GM12878 (cell line): Measurements from ENCODE around the gene PLSCR1. TPM values are rescaled to one million over a fixed set of nuclear protein-coding genes. Genes with fewer than 3 reads are reported as not detected.

Experiments used
- ATAC-seq: fragments of 200-7000 bp; cut with Tn5 transposase; 3 replicates; pipeline ENCODE4 v1.9.1; 2020; ENCODE audit warnings: mild to moderate bottlenecking, moderate library complexity
- BruUV-seq: library from RNA; stranded (reverse); fragments of 400-500 nt; replicated peaks from 2 replicates; lab custom pipeline; 2021; lab: Mats Ljungman, UMichigan
- CTCF ChIA-PET: fragments of 300-600 bp; sonication (Branson Sonifier 250); formaldehyde crosslinking; extraction: SDS; loops from one replicate; lab custom pipeline; 2021; ENCODE audit warnings: inconsistent platforms; lab: Yijun Ruan, JAX
- POLR2A ChIA-PET: fragments of 350-600 bp; formaldehyde crosslinking; extraction: SDS; loops from one replicate; lab custom pipeline; 2021; ENCODE audit warnings: inconsistent platforms; lab: Charles Lee
- RAD21 ChIA-PET: fragments of 300-600 bp; sonication (Branson Sonifier 250); formaldehyde crosslinking; loops from one replicate; lab custom pipeline; 2023; ENCODE audit warnings: antibody characterized with exemption; ENCODE audit not compliant: unreplicated experiment; lab: Charles Lee
- SMC1A ChIA-PET: fragments of 300-600 bp; sonication (Branson Sonifier 250); formaldehyde crosslinking; loops from one replicate; lab custom pipeline; 2023; ENCODE audit not compliant: unreplicated experiment, uncharacterized antibody; lab: Charles Lee
- DNase-seq: peaks from one replicate; pipeline ENCODE4 v3.0.0-alpha.2; 2011; ENCODE audit warnings: low read depth, low spot score
- FAIRE-seq: peaks from 3 replicates; lab custom pipeline; 2011; peaks lifted over from hg19 to GRCh38; lab: Jason Lieb, UNC
- H2AFZ ChIP-seq: 2 replicates; pipeline ENCODE4 v1.6.0; 2011; ENCODE audit warnings: low read depth, low read length, control low read depth; ENCODE audit not compliant: control insufficient read depth
- H3K27ac ChIP-seq: 2 replicates; pipeline ENCODE4 v1.5.1; 2011; ENCODE audit warnings: control low read depth; ENCODE audit not compliant: control insufficient read depth, insufficient read depth
- H3K27me3 ChIP-seq, 2 experiments: replicated peaks in 1 of 2; 2 replicates each; pipeline versions ENCODE4 v1.6.0 to v1.6.1; 2011; ENCODE audit warnings: low read length in 1 of 2; ENCODE audit not compliant: control insufficient read depth in 2 of 2, insufficient read depth in 2 of 2
- H3K36me3 ChIP-seq, 2 experiments: 2 replicates each; pipeline ENCODE4 v1.5.1; 2011; ENCODE audit warnings: low read length in 1 of 2; ENCODE audit not compliant: control insufficient read depth in 2 of 2, insufficient read depth in 2 of 2
- H3K4me1 ChIP-seq: 2 replicates; pipeline ENCODE4 v1.6.1; 2011; ENCODE audit warnings: mild to moderate bottlenecking, low read length, moderate library complexity, mixed read lengths; ENCODE audit not compliant: control insufficient read depth, insufficient read depth
- H3K4me2 ChIP-seq: 2 replicates; pipeline ENCODE4 v1.6.0; 2011; ENCODE audit warnings: control low read depth; ENCODE audit not compliant: control insufficient read depth, insufficient read depth
- H3K4me3 ChIP-seq: fragments of 200-600 bp; sonication (generic); 2 replicates; pipeline ENCODE4 v1.5.1; 2016
- H3K79me2 ChIP-seq: 2 replicates; pipeline ENCODE4 v1.6.0; 2011; ENCODE audit warnings: low read length; ENCODE audit not compliant: control insufficient read depth, insufficient read depth
- H3K9ac ChIP-seq: 2 replicates; pipeline ENCODE4 v1.8.0; 2011; ENCODE audit warnings: low read length, control low read depth, mixed read lengths; ENCODE audit not compliant: control insufficient read depth, insufficient read depth
- H3K9me3 ChIP-seq: replicated peaks from 3 replicates; pipeline ENCODE4 v1.5.1; 2011; ENCODE audit warnings: mild to moderate bottlenecking, low read length; ENCODE audit not compliant: control insufficient read depth, insufficient read depth
- H4K20me1 ChIP-seq: 2 replicates; pipeline ENCODE4 v1.6.0; 2011; ENCODE audit not compliant: control insufficient read depth, insufficient read depth
- BMI1 ChIP-seq: fragments of 450-650 bp; IDR thresholded peaks from 2 replicates; pipeline ENCODE4 v1.6.1; 2016; ENCODE audit warnings: mild to moderate bottlenecking, moderate library complexity, borderline replicate concordance
- BRCA1 ChIP-seq: IDR thresholded peaks from 2 replicates; pipeline ENCODE4 v1.6.1; 2011; ENCODE audit warnings: low read depth, low read length, improper control_type of control experiment
- CHD1 ChIP-seq: IDR thresholded peaks from 2 replicates; pipeline ENCODE4 v1.6.1; 2012; ENCODE audit warnings: low read depth, low read length, improper control_type of control experiment
- EZH2 ChIP-seq: IDR thresholded peaks from 2 replicates; pipeline ENCODE4 v1.6.1; 2012; ENCODE audit warnings: low read depth, mild to moderate bottlenecking, control low read depth, inconsistent platforms, low read length, borderline replicate concordance; ENCODE audit not compliant: control insufficient read depth
- GATAD2B ChIP-seq: fragments of 450-650 bp; conservative IDR thresholded peaks from 2 replicates; pipeline ENCODE4 v1.6.1; 2017; ENCODE audit warnings: low read depth, mild to moderate bottlenecking, moderate library complexity
- NFXL1 ChIP-seq: fragments of 450-650 bp; IDR thresholded peaks from 2 replicates; pipeline ENCODE4 v1.6.1; 2017; ENCODE audit warnings: antibody characterized with exemption, mild to moderate bottlenecking, borderline replicate concordance
- NFYA ChIP-seq: IDR thresholded peaks from 2 replicates; pipeline ENCODE4 v1.6.1; 2011; ENCODE audit warnings: low read depth, mild to moderate bottlenecking, low read length, improper control_type of control experiment, borderline replicate concordance
- PAX5 ChIP-seq: IDR thresholded peaks from 2 replicates; pipeline ENCODE4 v1.6.1; 2011; ENCODE audit warnings: low read depth, low read length, borderline replicate concordance
- PKNOX1 ChIP-seq: fragments of 450-650 bp; IDR thresholded peaks from 2 replicates; pipeline ENCODE4 v1.6.1; 2016; ENCODE audit warnings: mild to moderate bottlenecking
- RELA ChIP-seq: fragments of 450-650 bp; IDR thresholded peaks from 2 replicates; pipeline ENCODE4 v1.8.0; 2014; ENCODE audit warnings: borderline replicate concordance; ENCODE audit not compliant: partially characterized antibody
- SMC3 ChIP-seq: IDR thresholded peaks from 2 replicates; pipeline ENCODE4 v1.6.1; 2011; ENCODE audit warnings: low read length, improper control_type of control experiment, borderline replicate concordance
- STAT1 ChIP-seq: fragments of 450-650 bp; conservative IDR thresholded peaks from 2 replicates; pipeline ENCODE4 v1.6.1; 2014; ENCODE audit warnings: antibody characterized with exemption, mild to moderate bottlenecking
- TAF1 ChIP-seq: IDR thresholded peaks from 2 replicates; pipeline ENCODE4 v1.6.1; 2011; ENCODE audit warnings: mild to moderate bottlenecking, low read depth, low read length, borderline replicate concordance
- WRNIP1 ChIP-seq: IDR thresholded peaks from 2 replicates; pipeline ENCODE4 v1.6.1; 2011; ENCODE audit warnings: low read depth, low read length, improper control_type of control experiment, borderline replicate concordance
- ZBTB4 ChIP-seq: fragments of 450-650 bp; formaldehyde crosslinking; IDR thresholded peaks from 2 replicates; pipeline ENCODE4 v1.4.0; 2022; ENCODE audit warnings: mild to moderate bottlenecking, moderate library complexity
- ZNF274 ChIP-seq: IDR thresholded peaks from one replicate; pipeline ENCODE4 v1.8.0; 2011; ENCODE audit not compliant: insufficient read length, insufficient read depth
- WGBS: methylation state at CpG from one replicate; pipeline ENCODE4 v1.1.6; 2016; ENCODE audit warnings: low lambda C conversion rate; ENCODE audit not compliant: insufficient replicate concordance, insufficient coverage; ENCODE audit errors: missing lambda C conversion rate; 5-methylcytosine and 5-hydroxymethylcytosine counted together
- in situ Hi-C: fragments of 300-500 bp; cut with MboI; formaldehyde crosslinking; loops from 9 replicates; pipeline ENCODE4 v1.14.3; 2018; ENCODE audit warnings: mixed read lengths
- intact Hi-C: fragments of 100-400 bp; cut with micrococcal nuclease; formaldehyde crosslinking; loops from one replicate; pipeline ENCODE4 v1.14.2; 2022; ENCODE audit not compliant: unreplicated experiment
- polyA plus RNA-seq, 11 experiments: library from polyadenylated mRNA; depleted of rRNA in 4 of 11; unstranded in 6 of 11; stranded (reverse) in 5 of 11; fragments of >200 nt; fragmentation: Nextera tagmentation in 4 of 11; fragmentation: Illumina TruSeq in 1 of 11; extraction: Ambion mirVana in 4 of 11; extraction: Trizol in 1 of 11; gene quantifications; 1 replicate in 1 of 11; 2 replicates in 10 of 11; pipeline versions ENCODE4 v1.2.1 to v1.2.3, GENCODE V29; 2011 to 2016; ENCODE audit warnings: inconsistent platforms in 2 of 11, missing spikeins in 2 of 11, low read depth in 1 of 11
- total RNA-seq, 4 experiments: library from RNA; depleted of rRNA in 3 of 4; stranded (reverse); fragments of >200 nt in 3 of 4; fragmentation: Illumina TruSeq in 1 of 4; extraction: Trizol in 1 of 4; gene quantifications; 2 replicates each; pipeline versions ENCODE4 v1.2.1 to v1.2.3, GENCODE V29; 2013 to 2021

PLSCR1 gene
- total and polyA plus RNA-seq, 10 of the 15 experiments (the other 5 are each of a cell fraction or from before 2014, with no cell fraction given), result 35.4 to 77.8 (median 41.1) TPM

- Histone ChIP-seq H3K4me3 (no peak overlapping the region), H3K27me3 (no peaks in the 10 kb centered on the region), H3K4me2 (no peak overlapping the region), H4K20me1 (no peaks in the 10 kb centered on the region), H3K9ac (no peak overlapping the region), H3K9me3 (no peaks in the 10 kb centered on the region; the same call in 2 of the 3 replicates), H3K79me2 (no peaks in the 10 kb centered on the region), H3K4me1 (no peaks in the 10 kb centered on the region), H2AFZ (no peak overlapping the region), H3K36me3 (no peaks in the 10 kb centered on the region), H3K27ac (no peak overlapping the region)
- FAIRE-seq (no peak), DNase-seq (no peak), ATAC-seq (no peak)
- SMC1A ChIA-PET, result no interaction called here
- in situ Hi-C loops (no loop called here), intact Hi-C loops (no loop called here)
- CTCF ChIA-PET, result no interaction called here
- BruUV-seq, result no TSS peak
- POLR2A ChIA-PET, result no interaction called here
- 48% methylated on average over 2 of the region's 2 CpGs for WGBS
- RAD21 ChIA-PET, result no interaction called here
- TF ChIP-seq NFYA (no peak), ZBTB4 (CRISPR knock-in tag) (no peak), STAT1 (no peak), BRCA1 (no peak)
Measured at GRCh38 chr3:146560678-146561077, 16.3 kb upstream of the PLSCR1 start.

GRCh38 chr3:146559388-146559787 lies 15.0 kb upstream of the PLSCR1 start:
- no peaks in the 10 kb centered on the region for H4K20me1 ChIP-seq
- no peak overlapping the region for H2AFZ ChIP-seq
- ATAC-seq, result peak; percentile 31; the same call in 1 of the 3 replicates
- SMC1A ChIA-PET, result no interaction called here
- WGBS, result 47% methylated on average over 3 of the region's 3 CpGs
- no peak overlapping the region for H3K4me3 ChIP-seq
- no peak for DNase-seq
- no peaks in the 10 kb centered on the region for H3K4me1 ChIP-seq
- in situ Hi-C loops, result no loop called here
- RAD21 ChIA-PET, result no interaction called here
- no peaks in the 10 kb centered on the region for H3K79me2 ChIP-seq
- intact Hi-C loops, result no loop called here
- no peaks in the 10 kb centered on the region for H3K27me3 ChIP-seq
- POLR2A ChIA-PET, result no interaction called here
- H3K27ac ChIP-seq, result no peak overlapping the region
- CTCF ChIA-PET, result no interaction called here
- H3K4me2 ChIP-seq, result no peak overlapping the region
- H3K36me3 ChIP-seq, result no peaks in the 10 kb centered on the region
- no peak overlapping the region for H3K9ac ChIP-seq
- BruUV-seq, result no TSS peak
- FAIRE-seq, result no peak
- H3K9me3 ChIP-seq, result no peaks in the 10 kb centered on the region; the same call in 2 of the 3 replicates
- no peak for TF ChIP-seq SMC3
- no peak for TF ChIP-seq PAX5
- TF ChIP-seq ZNF274, result no peak
- no peak for TF ChIP-seq WRNIP1
- TF ChIP-seq PKNOX1, result no peak
- no peak for TF ChIP-seq GATAD2B
- TF ChIP-seq TAF1, result no peak
- TF ChIP-seq RELA, result no peak
- no peak for TF ChIP-seq BMI1
- no peak for TF ChIP-seq NFXL1
- TF ChIP-seq EZH2, result no peak
- no peak for TF ChIP-seq CHD1
